Measurements from ENCODE around the gene MAB21L4.
"Not testable (repeated sequence)": the region's sequence is repeated elsewhere in the genome, so short reads cannot be mapped to it uniquely, and the experiment has no call there.

MAB21L4 gene

GRCh38 chr2:240847817-240848216 lies 48.1 kb downstream of the MAB21L4 start:
- Histone ChIP-seq H3K4me3 (ENCODE audit: low read depth, low read length) (no peak overlapping the region), H3K36me3 (ENCODE audit: control insufficient read depth, insufficient read depth, low read length) (no peaks in the 10 kb centered on the region)

GRCh38 chr2:240846873-240847595 lies 48.9 kb downstream of the MAB21L4 start:
- Histone ChIP-seq H3K27me3 (ENCODE audit: control insufficient read depth, insufficient read depth, low read length) (no peaks in the 10 kb centered on the region), H3K4me3 (ENCODE audit: low read depth, low read length) (no peak overlapping the region), H3K9me3 (ENCODE audit: control insufficient read depth, insufficient read depth, low read length) (peaks cover 10% of the 10 kb centered on the region; the same call in 1 of the 2 replicates), H3K9ac (ENCODE audit: low read depth, low read length) (no peak overlapping the region), H3K36me3 (ENCODE audit: control insufficient read depth, insufficient read depth, low read length) (no peaks in the 10 kb centered on the region), H3K4me1 (ENCODE audit: control insufficient read depth, insufficient read depth, low read length) (peaks cover 8% of the 10 kb centered on the region; the same call in 1 of the 2 replicates), H3K27ac (ENCODE audit: low read depth, low read length) (no peak overlapping the region)

More at GRCh38 chr2:240847817-240848216, 48.1 kb downstream of the MAB21L4 start:
- Histone ChIP-seq H3K9me3 (ENCODE audit: control insufficient read depth, insufficient read depth, low read length) (peaks cover 10% of the 10 kb centered on the region; the same call in 1 of the 2 replicates), H3K9ac (ENCODE audit: low read depth, low read length) (no peak overlapping the region), H3K27ac (ENCODE audit: low read depth, low read length) (no peak overlapping the region), H3K4me1 (ENCODE audit: control insufficient read depth, insufficient read depth, low read length) (peaks cover 8% of the 10 kb centered on the region; the same call in 1 of the 2 replicates), H3K27me3 (ENCODE audit: control insufficient read depth, insufficient read depth, low read length) (no peaks in the 10 kb centered on the region)

- not testable (repeated sequence) for H3K27ac ChIP-seq (ENCODE audit: low read depth, low read length); H3K4me3 ChIP-seq (ENCODE audit: low read depth, low read length); H3K27me3 ChIP-seq (ENCODE audit: control insufficient read depth, insufficient read depth, low read length); H3K4me1 ChIP-seq (ENCODE audit: control insufficient read depth, insufficient read depth, low read length); H3K9ac ChIP-seq (ENCODE audit: low read depth, low read length); H3K36me3 ChIP-seq (ENCODE audit: control insufficient read depth, insufficient read depth, low read length); H3K9me3 ChIP-seq (ENCODE audit: control insufficient read depth, insufficient read depth, low read length)
Measured at GRCh38 chr2:240846309-240846708, 49.6 kb downstream of the MAB21L4 start.

- H3K27me3 ChIP-seq (ENCODE audit: control insufficient read depth, insufficient read depth, low read length) = no peaks in the 10 kb centered on the region
- H3K4me1 ChIP-seq (ENCODE audit: control insufficient read depth, insufficient read depth, low read length) = peaks cover 5% of the 10 kb centered on the region; the same call in 1 of the 2 replicates
Measured at GRCh38 chr2:240840435-240841060, 55.4 kb downstream of the MAB21L4 start.

GRCh38 chr2:240839152-240840143 lies 56.5 kb downstream of the MAB21L4 start:
- no peak overlapping the region for H3K27ac ChIP-seq (ENCODE audit: low read depth, low read length)
- peaks cover 5% of the 10 kb centered on the region; the same call in 1 of the 2 replicates for H3K4me1 ChIP-seq (ENCODE audit: control insufficient read depth, insufficient read depth, low read length)
- H3K4me3 ChIP-seq (ENCODE audit: low read depth, low read length) = no peak overlapping the region
- no peaks in the 10 kb centered on the region for H3K9me3 ChIP-seq (ENCODE audit: control insufficient read depth, insufficient read depth, low read length)
- no peak overlapping the region for H3K9ac ChIP-seq (ENCODE audit: low read depth, low read length)
- no peaks in the 10 kb centered on the region for H3K36me3 ChIP-seq (ENCODE audit: control insufficient read depth, insufficient read depth, low read length)
- no peaks in the 10 kb centered on the region for H3K27me3 ChIP-seq (ENCODE audit: control insufficient read depth, insufficient read depth, low read length)

More at GRCh38 chr2:240840435-240841060, 55.4 kb downstream of the MAB21L4 start:
- no peak overlapping the region for H3K27ac ChIP-seq (ENCODE audit: low read depth, low read length)
- no peak overlapping the region for H3K9ac ChIP-seq (ENCODE audit: low read depth, low read length)
- H3K9me3 ChIP-seq (ENCODE audit: control insufficient read depth, insufficient read depth, low read length) = peaks cover 3% of the 10 kb centered on the region; the same call in 1 of the 2 replicates
- no peaks in the 10 kb centered on the region for H3K36me3 ChIP-seq (ENCODE audit: control insufficient read depth, insufficient read depth, low read length)
- no peak overlapping the region for H3K4me3 ChIP-seq (ENCODE audit: low read depth, low read length)

- H3K4me1 ChIP-seq (ENCODE audit: control insufficient read depth, insufficient read depth, low read length) = no peaks in the 10 kb centered on the region
- no peaks in the 10 kb centered on the region for H3K9me3 ChIP-seq (ENCODE audit: control insufficient read depth, insufficient read depth, low read length)
- no peak overlapping the region for H3K9ac ChIP-seq (ENCODE audit: low read depth, low read length)
- H3K4me3 ChIP-seq (ENCODE audit: low read depth, low read length) = no peak overlapping the region
- no peak overlapping the region for H3K27ac ChIP-seq (ENCODE audit: low read depth, low read length)
- peaks cover 4% of the 10 kb centered on the region; the same call in 1 of the 2 replicates for H3K27me3 ChIP-seq (ENCODE audit: control insufficient read depth, insufficient read depth, low read length)
- H3K36me3 ChIP-seq (ENCODE audit: control insufficient read depth, insufficient read depth, low read length) = no peaks in the 10 kb centered on the region
Measured at GRCh38 chr2:240837621-240838020, 58.3 kb downstream of the MAB21L4 start.

GRCh38 chr2:240836781-240837467 lies 59.0 kb downstream of the MAB21L4 start:
- no peaks in the 10 kb centered on the region for H3K9me3 ChIP-seq (ENCODE audit: control insufficient read depth, insufficient read depth, low read length)
- no peak overlapping the region for H3K27ac ChIP-seq (ENCODE audit: low read depth, low read length)
- no peaks in the 10 kb centered on the region for H3K36me3 ChIP-seq (ENCODE audit: control insufficient read depth, insufficient read depth, low read length)
- H3K9ac ChIP-seq (ENCODE audit: low read depth, low read length) = no peak overlapping the region
- H3K4me3 ChIP-seq (ENCODE audit: low read depth, low read length) = no peak overlapping the region
- no peaks in the 10 kb centered on the region for H3K4me1 ChIP-seq (ENCODE audit: control insufficient read depth, insufficient read depth, low read length)
- peaks cover 6% of the 10 kb centered on the region for H3K27me3 ChIP-seq (ENCODE audit: control insufficient read depth, insufficient read depth, low read length)
